H1 (cell line): ENCODE data around the gene TMEM255B. TPM values are rescaled to one million over a fixed set of nuclear protein-coding genes. Genes with fewer than 3 reads are reported as not detected.

Experiments used
- CTCF ChIA-PET: fragments of 300-600 bp; sonication (Branson Sonifier 250); formaldehyde crosslinking; loops from one replicate; lab custom pipeline; 2021; ENCODE audit not compliant: partially characterized antibody; lab: Charles Lee
- POLR2A ChIA-PET: fragments of 300-600 bp; sonication (Branson Sonifier 250); formaldehyde crosslinking; loops from one replicate; lab custom pipeline; 2021; ENCODE audit warnings: inconsistent platforms; ENCODE audit not compliant: partially characterized antibody; lab: Charles Lee
- DNase-seq, 2 experiments: peaks; one replicate each; pipeline versions ENCODE4 v3.0.0 to v3.0.0-alpha.2; 2010 to 2022; ENCODE audit warnings: low spot score in 2 of 2, low read depth in 1 of 2, mixed read lengths in 1 of 2
- FAIRE-seq: peaks from 2 replicates; lab custom pipeline; 2011; peaks lifted over from hg19 to GRCh38; lab: Jason Lieb, UNC
- H2AFZ ChIP-seq: 2 replicates; pipeline ENCODE4 v1.8.1; 2012; ENCODE audit warnings: low read length, inconsistent platforms
- H2AK5ac ChIP-seq: 2 replicates; pipeline ENCODE4 v1.6.1; 2013; ENCODE audit warnings: low read depth, low read length
- H2BK120ac ChIP-seq: replicated peaks from 2 replicates; pipeline ENCODE3; 2013; ENCODE audit warnings: low read depth, low read length, inconsistent platforms
- H2BK12ac ChIP-seq: 2 replicates; pipeline ENCODE4 v1.6.1; 2013; ENCODE audit warnings: low read depth, low read length
- H2BK15ac ChIP-seq: 2 replicates; pipeline ENCODE4 v1.6.1; 2013; ENCODE audit warnings: low read length
- H2BK20ac ChIP-seq: 2 replicates; pipeline ENCODE4 v1.6.1; 2013; ENCODE audit warnings: low read length
- H2BK5ac ChIP-seq: 2 replicates; pipeline ENCODE4 v1.6.1; 2013; ENCODE audit warnings: low read depth, low read length
- H3K14ac ChIP-seq: 2 replicates; pipeline ENCODE4 v1.6.1; 2013; ENCODE audit warnings: inconsistent platforms; ENCODE audit not compliant: insufficient read length
- H3K18ac ChIP-seq: 2 replicates; pipeline ENCODE4 v1.6.1; 2013; ENCODE audit warnings: low read length; ENCODE audit errors: extremely low read depth
- H3K23ac ChIP-seq: 2 replicates; pipeline ENCODE4 v1.6.1; 2013; ENCODE audit warnings: inconsistent platforms; ENCODE audit not compliant: insufficient read length
- H3K23me2 ChIP-seq: 2 replicates; pipeline ENCODE4 v1.6.1; 2013; ENCODE audit warnings: low read depth, low read length
- H3K27ac ChIP-seq: 2 replicates; pipeline ENCODE4 v1.6.1; 2011; ENCODE audit warnings: low read depth, low read length, inconsistent platforms
- H3K27me3 ChIP-seq, 4 experiments: replicated peaks in 1 of 4; 1 replicate in 1 of 4; 2 replicates in 3 of 4; pipeline versions ENCODE4 v1.6.1 to v1.8.1; 2011 to 2013; ENCODE audit warnings: low read length in 3 of 4, mild to moderate bottlenecking in 3 of 4, inconsistent platforms in 2 of 4, mixed read lengths in 2 of 4, moderate library complexity in 1 of 4; ENCODE audit not compliant: control insufficient read depth in 3 of 4, insufficient read depth in 3 of 4; ENCODE audit errors: extremely low read depth in 1 of 4
- H3K36me3 ChIP-seq, 4 experiments: 2 replicates each; pipeline versions ENCODE4 v1.6.1 to v1.8.1; 2011 to 2013; ENCODE audit warnings: mild to moderate bottlenecking in 4 of 4, low read length in 3 of 4, moderate library complexity in 2 of 4, control low read depth in 1 of 4, inconsistent platforms in 1 of 4; ENCODE audit not compliant: insufficient read depth in 4 of 4, control insufficient read depth in 2 of 4
- H3K4ac ChIP-seq: replicated peaks from 2 replicates; pipeline ENCODE3; 2013; ENCODE audit warnings: low read length, low read depth, mixed read lengths, inconsistent platforms; ENCODE audit not compliant: insufficient read length
- H3K4me1 ChIP-seq, 4 experiments: replicated peaks in 1 of 4; 1 replicate in 1 of 4; 2 replicates in 3 of 4; pipeline versions ENCODE4 v1.6.1 to v1.8.1; 2011 to 2013; ENCODE audit warnings: low read length in 3 of 4, inconsistent platforms in 2 of 4, mixed read lengths in 1 of 4; ENCODE audit not compliant: insufficient read depth in 4 of 4, control insufficient read depth in 3 of 4
- H3K4me2 ChIP-seq, 2 experiments: 2 replicates each; pipeline versions ENCODE4 v1.6.1 to v1.8.1; 2011 to 2013; ENCODE audit warnings: low read depth in 2 of 2, low read length in 2 of 2, control low read depth in 1 of 2, inconsistent platforms in 1 of 2, mild to moderate bottlenecking in 1 of 2; ENCODE audit not compliant: insufficient read depth in 1 of 2
- H3K4me3 ChIP-seq, 4 experiments: fragments of 200-600, 300-600 bp in 1 of 4; sonication (generic), shearing (Covaris generic), sonication (Bioruptor Twin) in 1 of 4; 2 replicates each; pipeline versions ENCODE4 v1.5.1 to v1.8.1; 2011 to 2016; ENCODE audit warnings: low read length in 4 of 4, low read depth in 3 of 4, control low read depth in 2 of 4, inconsistent platforms in 2 of 4, mild to moderate bottlenecking in 2 of 4, mixed read lengths in 1 of 4, moderate library complexity in 1 of 4; ENCODE audit not compliant: insufficient read depth in 2 of 4; ENCODE audit errors: extremely low read depth in 1 of 4
- H3K56ac ChIP-seq: replicated peaks from 2 replicates; pipeline ENCODE3; 2013; ENCODE audit warnings: low read depth, mild to moderate bottlenecking, mixed read lengths, low read length, inconsistent platforms; ENCODE audit not compliant: insufficient read length
- H3K79me1 ChIP-seq: 2 replicates; pipeline ENCODE4 v1.6.1; 2013; ENCODE audit warnings: low read depth, low read length, control low read depth
- H3K79me2 ChIP-seq, 2 experiments: 2 replicates each; pipeline versions ENCODE4 v1.6.1 to v1.8.1; 2012 to 2013; ENCODE audit warnings: low read length in 2 of 2, mild to moderate bottlenecking in 2 of 2, inconsistent platforms in 1 of 2; ENCODE audit not compliant: insufficient read depth in 2 of 2, control insufficient read depth in 1 of 2
- H3K9ac ChIP-seq, 4 experiments: replicated peaks in 1 of 4; 1 replicate in 1 of 4; 2 replicates in 3 of 4; pipeline versions ENCODE4 v1.6.1 to v1.8.1; 2011 to 2013; ENCODE audit warnings: low read depth in 3 of 4, low read length in 3 of 4, control low read depth in 2 of 4, mild to moderate bottlenecking in 2 of 4, moderate library complexity in 2 of 4, inconsistent platforms in 1 of 4; ENCODE audit errors: extremely low read depth in 1 of 4
- H3K9me3 ChIP-seq, 2 experiments: 2 replicates each; pipeline versions ENCODE4 v1.6.1 to v1.8.1; 2012 to 2013; ENCODE audit warnings: mild to moderate bottlenecking in 2 of 2, moderate library complexity in 2 of 2, control low read depth in 1 of 2, inconsistent platforms in 1 of 2, low read depth in 1 of 2, low read length in 1 of 2, mixed read lengths in 1 of 2; ENCODE audit not compliant: insufficient read depth in 2 of 2
- H4K20me1 ChIP-seq, 2 experiments: replicated peaks in 1 of 2; 2 replicates each; pipeline versions ENCODE3 to v1.8.1; 2011 to 2013; ENCODE audit warnings: inconsistent platforms in 2 of 2, low read length in 2 of 2, mild to moderate bottlenecking in 1 of 2; ENCODE audit not compliant: insufficient read depth in 2 of 2, control insufficient read depth in 1 of 2
- H4K5ac ChIP-seq: 2 replicates; pipeline ENCODE4 v1.6.1; 2013; ENCODE audit warnings: low read length, low read depth, mixed read lengths, inconsistent platforms; ENCODE audit not compliant: insufficient read length
- H4K8ac ChIP-seq: 2 replicates; pipeline ENCODE4 v1.8.0; 2013; ENCODE audit warnings: mild to moderate bottlenecking, moderate library complexity, low read length, inconsistent platforms; ENCODE audit not compliant: insufficient read depth; ENCODE audit errors: extremely low read depth
- H4K91ac ChIP-seq: replicated peaks from 2 replicates; pipeline ENCODE3; 2013; ENCODE audit warnings: low read length, mixed read lengths, inconsistent platforms; ENCODE audit not compliant: insufficient read length
- CTBP2 ChIP-seq: IDR thresholded peaks from 2 replicates; pipeline ENCODE4 v1.7.0; 2011; ENCODE audit warnings: borderline replicate concordance, mild to moderate bottlenecking, moderate library complexity, mixed read lengths, low read length; ENCODE audit not compliant: insufficient read depth, insufficient read length
- EGR1 ChIP-seq: IDR thresholded peaks from 2 replicates; pipeline ENCODE4 v1.6.1; 2011; ENCODE audit warnings: low read depth, low read length, borderline replicate concordance
- FOSL1 ChIP-seq: IDR thresholded peaks from 2 replicates; pipeline ENCODE4 v1.6.1; 2011; ENCODE audit warnings: mild to moderate bottlenecking, low read depth, low read length, moderate library complexity; ENCODE audit not compliant: insufficient read depth
- JUND ChIP-seq: IDR thresholded peaks from 2 replicates; pipeline ENCODE4 v1.6.1; 2011; ENCODE audit warnings: mild to moderate bottlenecking, improper control_type of control experiment, low read length
- KDM4A ChIP-seq: IDR thresholded peaks from one replicate; pipeline ENCODE4 v1.7.1; 2012; ENCODE audit warnings: low read depth, mild to moderate bottlenecking, moderate library complexity, low read length, inconsistent platforms; ENCODE audit not compliant: severe bottlenecking
- KDM5A ChIP-seq: fragments of 200-600 bp; IDR thresholded peaks from 2 replicates; pipeline ENCODE4 v1.7.1; 2012; ENCODE audit warnings: mild to moderate bottlenecking, low read length, inconsistent platforms, mixed read lengths
- PHF8 ChIP-seq: fragments of 200-600 bp; sonication (generic); conservative IDR thresholded peaks from 2 replicates; pipeline ENCODE4 v1.7.1; 2012; ENCODE audit warnings: low read depth, mild to moderate bottlenecking, inconsistent platforms, low read length, moderate library complexity
- POU5F1 ChIP-seq: IDR thresholded peaks from 2 replicates; pipeline ENCODE4 v1.6.1; 2011; ENCODE audit warnings: low read depth, mild to moderate bottlenecking, low read length, moderate library complexity
- RAD21 ChIP-seq, 2 experiments: IDR thresholded peaks in 1 of 2; conservative IDR thresholded peaks in 1 of 2; 2 replicates each; pipeline ENCODE4 v1.6.1; 2011; ENCODE audit warnings: low read depth in 2 of 2, low read length in 2 of 2, improper control_type of control experiment in 1 of 2, inconsistent platforms in 1 of 2, mild to moderate bottlenecking in 1 of 2, moderate library complexity in 1 of 2
- TEAD4 ChIP-seq: IDR thresholded peaks from 2 replicates; pipeline ENCODE4 v1.6.1; 2012; ENCODE audit warnings: low read depth, low read length, inconsistent platforms, mixed read lengths
- USF2 ChIP-seq: IDR thresholded peaks from 2 replicates; pipeline ENCODE4 v1.6.1; 2011; ENCODE audit warnings: low read length, improper control_type of control experiment
- WGBS, 2 experiments: shearing (Covaris generic) in 1 of 2; methylation state at CpG; one replicate each; pipeline versions ENCODE4 v1.1.6 to v1.1.7; 2013 to 2015; ENCODE audit warnings: low lambda C conversion rate in 2 of 2, mixed read lengths in 2 of 2, inconsistent platforms in 1 of 2, low coverage in 1 of 2, missing lambda C conversion rate in 1 of 2; ENCODE audit not compliant: insufficient replicate concordance in 2 of 2, insufficient coverage in 1 of 2, insufficient read length in 1 of 2; ENCODE audit errors: extremely low coverage in 1 of 2, missing lambda C conversion rate in 1 of 2; 5-methylcytosine and 5-hydroxymethylcytosine counted together
- polyA plus RNA-seq, 7 experiments: library from polyadenylated mRNA; depleted of rRNA in 3 of 7; stranded (reverse) in 5 of 7; unstranded in 2 of 7; fragments of >200 nt in 5 of 7; fragments of 200-250 nt in 2 of 7; gene quantifications; 1 replicate in 5 of 7; 2 replicates in 1 of 7; 4 replicates in 1 of 7; pipeline versions ENCODE4 v1.2.1 to v1.2.3, GENCODE V29; 2011 to 2013; ENCODE audit warnings: missing spikeins in 2 of 7, mixed read lengths in 2 of 7
- total RNA-seq: library from RNA; stranded (reverse); fragmentation: NEBNext Ultra II Directional; extraction: Animal tissue kit (Norgen Biotek cat#: 25700); gene quantifications from 2 replicates; pipeline ENCODE4 v1.2.1, GENCODE V29; 2021

The TMEM255B gene
- total and polyA plus RNA-seq, 2 of the 8 experiments (the other 6 are each of a cell fraction or from before 2014, with no cell fraction given) = 3.4 to 4.4 TPM

- DNase-seq = no peak
- H3K27ac ChIP-seq = no peak overlapping the region
- H3K79me1 ChIP-seq = no peaks in the 10 kb centered on the region
- no peaks in the 10 kb centered on the region for H4K20me1 ChIP-seq
- POLR2A ChIA-PET = no interaction called here
- no peak overlapping the region for H4K91ac ChIP-seq
- H3K56ac ChIP-seq = no peak overlapping the region
- no peak overlapping the region for H3K18ac ChIP-seq
- H2AK5ac ChIP-seq = no peak overlapping the region
- H3K27me3 ChIP-seq = no peaks in the 10 kb centered on the region
- no peaks in the 10 kb centered on the region for H3K79me2 ChIP-seq
- no peak overlapping the region for H3K4me2 ChIP-seq
- no peaks in the 10 kb centered on the region; a peak in 1 of 8 replicates for H3K36me3 ChIP-seq
- H2BK12ac ChIP-seq = no peak overlapping the region
- no peak overlapping the region for H2BK15ac ChIP-seq
- 96% methylated on average over 29 of the region's 29 CpGs; no CpG with 5 or more reads in 1 of the 2 experiments for WGBS, 2 experiments
- no peak overlapping the region for H3K14ac ChIP-seq
- no peak overlapping the region for H2BK120ac ChIP-seq
- no peak overlapping the region for H3K4ac ChIP-seq
- H3K4me3 ChIP-seq = no peak overlapping the region
- no peak overlapping the region for H4K5ac ChIP-seq
- FAIRE-seq = no peak
- H3K4me1 ChIP-seq = peaks cover 0 to 9% (median 3%) of the 10 kb centered on the region in 4 experiments; a peak in 2 of 7 replicates
- no peak overlapping the region for H2AFZ ChIP-seq
- H2BK20ac ChIP-seq = no peak overlapping the region
- H3K23ac ChIP-seq = no peak overlapping the region
- H3K9me3 ChIP-seq = no peaks in the 10 kb centered on the region
- H4K8ac ChIP-seq = no peak overlapping the region; the same call in 1 of the 2 replicates
- H3K23me2 ChIP-seq = no peaks in the 10 kb centered on the region
- no peak overlapping the region for H3K9ac ChIP-seq
- H2BK5ac ChIP-seq = no peak overlapping the region
- CTCF ChIA-PET = interaction anchor here (1.6 kb wide), 1 partner anchor 10 kb away, joined by 4 read pairs; no protein-coding TSS in a partner anchor
- TF ChIP-seq CTBP2 (no peak), FOSL1 (no peak), POU5F1 (no peak), JUND (no peak), USF2 (no peak), EGR1 (no peak), RAD21 (IDR thresholded peaks at IDR 0.05 in 1 of 2, conservative IDR thresholded peaks at IDR 0.05 in 1 of 2; ENCODE audit: low read depth in 2 of 2, low read length in 2 of 2) (no peak), KDM4A (no peak), KDM5A (no peak), PHF8 (no peak), TEAD4 (no peak)
Observed at GRCh38 chr13:113842336-113843062, 83.5 kb downstream of the TMEM255B start.
